Measurements from ENCODE around the gene TMEM51.

Gene TMEM51

GRCh38 chr1:15179485-15179883, 25.9 kb downstream of the TMEM51 start:
- DNase-seq: no peak

- DNase-seq: no peak
These were observed 26.6 kb downstream of the TMEM51 start for GRCh38 chr1:15180189-15180588.

DNA sequence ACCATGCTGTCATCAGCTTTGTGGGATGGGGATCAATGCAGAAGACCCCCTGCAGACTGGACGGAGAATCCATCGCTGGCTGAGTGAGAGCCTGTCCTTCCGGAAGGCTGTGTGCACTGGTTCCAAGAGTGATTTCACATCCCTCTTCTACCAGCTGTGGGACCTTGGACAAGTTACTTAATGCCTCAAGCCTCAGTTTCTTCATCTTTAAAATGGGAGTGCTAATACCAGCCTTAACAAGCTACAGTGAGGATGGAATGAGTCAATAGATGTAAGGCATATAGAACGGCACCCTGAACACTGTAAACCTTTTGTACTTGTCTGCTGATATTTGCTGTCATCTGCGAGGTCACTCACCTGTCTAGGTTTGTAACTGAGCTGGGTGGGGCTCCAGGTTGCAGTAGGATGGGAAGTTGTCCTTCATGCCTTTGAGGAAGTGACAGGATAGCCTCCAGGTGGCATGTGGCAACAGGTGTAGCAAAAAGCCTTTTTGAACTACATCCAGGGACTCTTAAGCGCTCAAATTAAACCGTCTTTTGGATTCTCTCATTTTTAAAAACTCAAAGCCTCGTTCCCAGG, 27.5 kb downstream of the TMEM51 start:
- no peak for DNase-seq

DNA sequence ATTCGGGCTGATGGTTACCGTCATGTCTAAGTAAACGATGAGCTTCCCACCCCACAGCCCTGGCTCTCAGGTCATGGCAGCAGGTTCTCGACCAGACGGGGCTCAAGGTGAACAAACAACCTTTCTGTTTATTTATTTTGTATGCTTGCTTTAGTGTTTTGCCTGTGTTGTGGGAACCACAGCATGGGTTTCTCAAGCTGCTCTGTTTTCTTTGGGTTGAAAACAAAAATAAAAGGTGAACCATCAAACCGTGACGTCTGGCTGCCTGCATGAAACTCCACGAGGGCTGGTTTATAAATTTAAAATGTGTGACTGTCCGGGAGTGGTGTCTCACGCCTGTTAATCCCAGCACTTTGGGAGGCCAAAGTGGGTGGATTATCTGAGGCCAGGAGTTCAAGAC, 28.0 kb downstream of the TMEM51 start:
- DNase-seq: peak; percentile 42

- DNase-seq: no peak
These were observed 31.1 kb downstream of the TMEM51 start for GRCh38 chr1:15184436-15185241.

DNA sequence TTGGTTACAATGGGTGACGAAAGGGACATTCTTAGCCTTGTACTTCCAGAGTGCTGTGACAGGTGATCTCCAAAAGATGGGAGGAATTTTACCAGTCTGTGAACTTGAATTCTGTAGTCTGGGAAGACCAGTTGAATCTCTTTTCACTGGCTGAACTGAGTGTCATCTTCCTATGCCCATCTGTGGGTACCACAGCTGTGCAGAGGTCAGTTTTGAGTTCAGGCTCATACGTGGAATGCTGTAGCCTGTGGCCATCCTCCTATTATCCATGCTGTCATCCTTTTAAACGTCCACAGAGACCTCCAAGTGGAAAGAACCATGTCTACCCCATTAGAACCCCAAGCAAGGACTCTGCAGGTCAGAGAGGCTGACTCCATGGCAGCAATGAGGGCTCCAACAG, 32.1 kb downstream of the TMEM51 start:
- DNase-seq: no peak

DNA sequence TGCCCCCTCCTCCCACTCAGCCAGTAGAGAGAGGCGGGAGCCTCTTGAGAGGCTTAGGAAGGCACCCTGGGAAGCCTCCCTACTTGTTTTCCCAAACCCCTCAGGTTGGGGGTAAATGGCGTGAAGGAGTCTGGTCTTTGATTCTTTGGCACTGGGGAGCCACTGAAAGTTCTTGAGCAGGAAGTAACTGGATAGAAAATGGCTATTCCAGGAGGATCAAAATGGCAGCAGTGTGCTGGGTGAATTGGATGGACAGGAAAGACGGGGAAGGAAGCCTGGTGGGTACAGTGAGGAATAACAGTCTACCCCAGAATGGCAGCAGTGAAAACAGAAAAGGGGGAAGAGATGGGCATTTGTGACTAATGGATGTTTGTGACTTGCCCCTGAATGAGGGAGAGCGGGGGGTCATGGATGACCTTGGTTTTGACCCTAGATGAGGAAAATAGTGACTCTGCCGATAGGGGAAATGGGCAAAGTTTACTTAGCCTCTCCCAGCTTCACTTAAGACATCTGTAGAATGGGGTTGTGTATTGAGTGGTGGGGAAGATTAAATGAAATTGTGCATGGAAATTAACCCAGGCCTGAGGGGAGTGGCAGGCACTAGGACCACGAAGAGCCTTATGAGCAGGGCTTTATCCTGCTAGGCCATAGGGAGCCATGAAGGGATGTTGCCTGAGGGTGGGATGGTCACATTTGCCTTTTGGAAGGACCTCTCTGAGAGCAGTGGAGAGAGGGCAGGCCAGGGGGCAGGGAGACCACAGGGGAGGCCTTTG, 32.7 kb downstream of the TMEM51 start:
- no peak for DNase-seq

- DNase-seq: no peak
These were observed 33.3 kb downstream of the TMEM51 start for GRCh38 chr1:15186846-15187151.

- no peak for DNase-seq
These were observed 33.9 kb downstream of the TMEM51 start for GRCh38 chr1:15187175-15188129.

GRCh38 chr1:15188130-15188524, 34.6 kb downstream of the TMEM51 start:
- no peak for DNase-seq

- DNase-seq: no peak
These were observed 35.1 kb downstream of the TMEM51 start for GRCh38 chr1:15188678-15189077.

DNA sequence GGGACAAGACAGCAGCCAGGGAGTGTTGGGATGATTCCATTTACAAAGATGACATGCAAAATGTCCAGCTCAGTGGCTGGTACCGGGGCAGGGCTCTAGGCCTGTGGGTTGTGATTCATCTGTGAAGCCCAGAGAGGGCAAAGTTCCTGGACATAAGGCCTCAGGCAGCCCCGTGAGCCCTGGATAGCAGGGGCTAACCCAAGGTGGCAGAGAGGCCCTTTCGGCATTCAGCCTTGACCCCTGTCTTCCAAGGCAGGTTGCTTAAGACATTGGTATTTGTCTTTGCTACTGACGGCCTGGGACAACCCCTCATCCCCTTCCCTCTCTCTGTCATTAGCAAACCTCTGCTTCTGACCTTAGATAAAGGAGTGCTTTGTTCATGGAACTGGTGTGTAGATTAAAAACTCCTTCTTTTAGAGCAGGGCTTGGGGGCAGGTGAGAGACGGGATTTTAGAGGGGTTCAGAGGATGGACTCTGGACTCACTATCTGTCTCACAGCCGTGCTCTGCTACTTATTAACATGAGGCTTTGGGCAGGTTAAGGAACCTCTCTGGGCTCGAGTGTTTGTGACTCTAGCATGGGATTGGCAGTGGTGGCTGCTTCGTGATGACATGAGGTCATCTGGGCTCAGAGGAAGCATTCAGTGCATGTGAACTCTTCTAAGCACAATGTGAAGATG, 36.3 kb downstream of the TMEM51 start:
- no peak for DNase-seq

- no peak for DNase-seq
These were observed 37.7 kb downstream of the TMEM51 start for GRCh38 chr1:15191267-15191666.

- no peak for DNase-seq
These were observed 38.2 kb downstream of the TMEM51 start for GRCh38 chr1:15191770-15192169.

DNA sequence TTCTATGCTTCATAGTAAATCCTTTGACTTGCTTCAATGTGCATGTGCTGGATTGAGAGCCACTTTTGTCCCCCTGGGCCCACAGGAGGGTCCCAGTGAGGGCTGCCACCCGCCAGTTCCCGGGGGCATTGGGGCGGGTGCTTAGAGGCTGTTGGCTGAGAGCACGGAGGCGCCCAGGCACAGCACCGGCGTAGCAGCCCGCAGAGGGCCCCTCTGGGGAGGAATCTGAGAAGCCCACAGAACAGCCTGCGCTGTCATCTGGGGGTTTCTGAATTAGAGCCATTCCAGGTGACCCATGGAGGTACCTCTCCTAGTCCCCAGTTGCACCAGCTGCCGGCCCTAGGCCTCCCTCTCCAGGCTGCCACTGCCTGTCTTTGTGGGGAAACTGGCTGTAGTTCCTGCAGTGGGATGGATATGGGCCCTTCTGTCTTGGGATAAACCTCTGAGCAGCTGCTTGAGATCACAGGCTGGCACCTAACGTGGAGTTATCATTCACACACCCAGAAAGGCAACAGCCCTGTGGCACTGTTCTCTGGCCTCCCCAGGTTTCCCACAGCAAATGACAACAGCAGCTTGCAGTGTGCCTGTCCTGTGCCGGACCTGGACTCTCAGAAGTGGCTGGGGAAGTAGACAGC, 39.5 kb downstream of the TMEM51 start:
- DNase-seq: no peak

DNA sequence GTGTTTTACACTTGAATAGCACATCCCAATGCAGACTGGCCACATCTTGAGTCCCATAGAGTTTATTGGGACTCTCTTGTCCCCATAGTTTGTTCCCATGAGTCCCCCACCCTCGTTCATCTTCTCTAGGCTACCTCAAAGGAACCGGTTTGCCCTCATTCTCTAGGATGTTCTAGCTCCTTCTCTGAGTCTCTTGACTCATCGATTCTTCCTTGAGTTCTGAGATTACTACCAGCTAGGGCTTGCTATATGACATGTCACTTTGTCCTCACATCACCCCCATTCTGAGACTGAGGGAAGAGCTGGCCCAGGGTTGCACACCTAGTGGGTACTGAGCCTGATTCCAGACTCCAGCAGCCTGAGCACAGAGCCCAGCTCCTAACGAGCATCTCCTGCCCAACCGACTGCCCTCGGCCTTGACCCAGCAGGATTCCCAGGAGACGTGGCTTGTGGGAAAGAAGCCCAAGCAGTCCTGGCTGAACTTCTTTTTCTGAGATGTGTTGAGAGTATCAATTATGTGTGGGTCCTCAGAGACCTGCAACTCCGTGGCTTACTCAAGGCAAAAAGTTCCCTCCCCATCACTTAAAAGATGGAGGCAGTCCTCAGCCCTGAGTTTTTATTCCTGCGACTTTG, 42.0 kb downstream of the TMEM51 start:
- DNase-seq: no peak

- DNase-seq: no peak
These were observed 42.5 kb downstream of the TMEM51 start for GRCh38 chr1:15196069-15196468.

GRCh38 chr1:15196807-15197530, 43.4 kb downstream of the TMEM51 start:
- no peak for DNase-seq

GRCh38 chr1:15197591-15198447, 44.3 kb downstream of the TMEM51 start:
- DNase-seq: no peak

GRCh38 chr1:15198684-15199083, 45.1 kb downstream of the TMEM51 start:
- DNase-seq: no peak
